NCI-H2227 (cell line): Measurements from ENCODE around the gene ACLY.
"Not testable (repeated sequence)": the region's sequence is repeated elsewhere in the genome, so short reads cannot be mapped to it uniquely, and the experiment has no call there.

Source experiments
- DNase-seq: peaks from one replicate; lab custom pipeline; 2025; ENCODE audit not compliant: unreplicated experiment; lab: John Stamatoyannopoulos, UW

Gene ACLY

GRCh38 chr17:41835800-41836549, 82.8 kb downstream of the ACLY start, which contains the start of gene NT5C3B:
TSS of gene NT5C3B (minus strand) at chr17:41836232. CDS start at chr17:41836193, 39 bp downstream.
- peak; percentile 75 for DNase-seq

DNA sequence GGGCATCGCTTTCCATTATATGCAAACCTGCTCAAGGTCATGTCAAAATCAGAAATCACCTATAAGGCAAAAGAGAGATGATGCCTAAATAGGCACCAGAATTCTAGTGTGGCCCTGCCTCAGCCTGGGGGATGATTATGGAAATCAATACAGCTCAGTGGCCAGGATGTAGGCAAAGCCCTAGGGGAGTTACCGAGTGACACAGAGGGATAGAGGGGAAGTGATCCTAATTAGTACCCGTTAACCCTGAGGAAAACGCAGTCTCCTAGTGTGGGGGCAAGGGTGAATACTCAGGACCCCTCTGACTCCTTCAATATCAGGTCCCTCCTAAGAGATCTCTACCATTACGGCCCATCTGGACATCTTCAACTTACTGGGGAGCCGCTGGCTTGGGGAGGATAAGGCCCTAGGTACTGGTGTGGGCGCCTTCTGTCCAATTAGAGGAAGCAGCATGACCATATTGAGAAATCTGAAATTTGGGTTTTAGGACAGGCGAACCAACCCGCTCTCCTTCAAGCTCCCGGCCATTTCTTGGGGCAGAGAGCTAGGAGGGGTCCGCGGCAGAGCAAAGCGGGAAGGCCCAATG, 83.4 kb downstream of the ACLY start:
- DNase-seq: no peak

GRCh38 chr17:41829961-41830360, 88.8 kb downstream of the ACLY start:
- DNase-seq: not testable (repeated sequence)

GRCh38 chr17:41825175-41825845, 93.4 kb downstream of the ACLY start:
- DNase-seq: no peak

GRCh38 chr17:41824086-41824485, 94.7 kb downstream of the ACLY start:
- DNase-seq: no peak

GRCh38 chr17:41823580-41823979, 95.2 kb downstream of the ACLY start:
- DNase-seq: no peak

DNA sequence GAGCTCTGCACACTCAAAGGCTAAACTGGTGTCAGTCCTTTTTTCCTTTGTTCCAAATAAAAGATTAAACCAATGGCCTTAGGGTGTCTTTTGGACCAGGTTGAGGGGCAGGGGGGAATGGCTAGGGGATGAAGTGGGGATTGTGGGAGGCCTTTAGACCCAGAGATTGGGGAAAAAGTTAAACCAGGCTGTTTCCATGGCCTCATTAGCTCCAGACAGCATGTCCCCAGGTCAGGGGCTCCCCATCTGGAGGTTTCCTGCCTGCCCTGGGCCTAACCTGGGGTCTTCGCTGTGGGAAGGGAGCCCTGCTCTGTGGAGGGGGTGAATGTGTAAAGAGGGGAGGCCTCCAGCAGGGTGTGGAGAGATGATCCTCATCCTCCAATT, 95.6 kb downstream of the ACLY start:
- no peak for DNase-seq

DNA sequence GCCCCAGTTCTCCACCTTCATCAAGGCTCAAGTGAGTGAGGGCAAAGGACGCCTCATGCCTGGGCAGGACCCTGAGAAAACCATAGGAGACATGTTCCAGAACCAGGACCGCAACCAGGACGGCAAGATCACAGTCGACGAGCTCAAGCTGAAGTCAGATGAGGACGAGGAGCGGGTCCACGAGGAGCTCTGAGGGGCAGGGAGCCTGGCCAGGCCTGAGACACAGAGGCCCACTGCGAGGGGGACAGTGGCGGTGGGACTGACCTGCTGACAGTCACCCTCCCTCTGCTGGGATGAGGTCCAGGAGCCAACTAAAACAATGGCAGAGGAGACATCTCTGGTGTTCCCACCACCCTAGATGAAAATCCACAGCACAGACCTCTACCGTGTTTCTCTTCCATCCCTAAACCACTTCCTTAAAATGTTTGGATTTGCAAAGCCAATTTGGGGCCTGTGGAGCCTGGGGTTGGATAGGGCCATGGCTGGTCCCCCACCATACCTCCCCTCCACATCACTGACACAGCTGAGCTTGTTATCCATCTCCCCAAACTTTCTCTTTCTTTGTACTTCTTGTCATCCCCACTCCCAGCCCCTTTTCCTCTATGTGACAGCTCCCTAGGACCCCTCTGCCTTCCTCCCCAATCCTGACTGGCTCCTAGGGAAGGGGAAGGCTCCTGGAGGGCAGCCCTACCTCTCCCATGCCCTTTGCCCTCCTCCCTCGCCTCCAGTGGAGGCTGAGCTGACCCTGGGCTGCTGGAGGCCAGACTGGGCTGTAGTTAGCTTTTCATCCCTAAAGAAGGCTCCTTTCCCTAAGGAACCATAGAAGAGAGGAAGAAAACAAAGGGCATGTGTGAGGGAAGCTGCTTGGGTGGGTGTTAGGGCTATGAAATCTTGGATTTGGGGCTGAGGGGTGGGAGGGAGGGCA, 96.3 kb downstream of the ACLY start:
- DNase-seq: no peak

- no peak for DNase-seq
These were observed 97.0 kb downstream of the ACLY start for GRCh38 chr17:41821776-41822175.

DNA sequence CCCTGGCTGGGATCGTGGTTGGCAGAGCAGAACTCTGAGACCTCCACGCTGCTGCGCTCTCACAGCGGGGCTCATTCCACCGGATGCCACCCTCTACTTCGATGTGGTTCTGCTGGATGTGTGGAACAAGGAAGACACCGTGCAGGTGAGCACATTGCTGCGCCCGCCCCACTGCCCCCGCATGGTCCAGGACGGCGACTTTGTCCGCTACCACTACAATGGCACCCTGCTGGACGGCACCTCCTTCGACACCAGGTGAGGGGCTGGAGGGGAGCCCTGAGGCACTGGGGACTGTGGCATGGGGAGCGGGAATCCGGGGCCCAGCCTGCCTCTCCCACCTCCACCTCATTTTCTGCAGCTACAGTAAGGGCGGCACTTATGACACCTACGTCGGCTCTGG, 100.7 kb downstream of the ACLY start:
- no peak for DNase-seq
